SK-N-SH (cell line): ENCODE results near the gene CXCL16. TPM values are rescaled to one million over a fixed set of nuclear protein-coding genes. Genes with fewer than 3 reads are reported as not detected.

Experiments
- polyA plus RNA-seq, 3 experiments: library from polyadenylated mRNA; depleted of rRNA; stranded (reverse); fragments of >200 nt; gene quantifications; 2 replicates each; pipeline ENCODE4 v1.2.3, GENCODE V29; 2012

The CXCL16 gene
- polyA plus RNA-seq, 1 of the 3 experiments (the other 2 are of a cell fraction): 4.3 TPM

Other genes with a start within 250 kb of the CXCL16 start
- 0.08 TPM in 1 of 2 replicates, not detected in the other for gene SPNS2, start 241.0 kb downstream of the CXCL16 start, polyA plus RNA-seq (2012; rRNA removed)
- 74.7 and 93.0 TPM in 2 replicates for gene MYBBP1A, start 184.5 kb downstream of the CXCL16 start, polyA plus RNA-seq (2012; rRNA removed)
- gene GGT6, start 179.4 kb downstream of the CXCL16 start, polyA plus RNA-seq (2012; rRNA removed): not detected in 2 replicates
- not detected in 2 replicates for gene SMTNL2, start 155.4 kb downstream of the CXCL16 start, polyA plus RNA-seq (2012; rRNA removed)
- not detected in 2 replicates for gene ALOX15, start 98.2 kb downstream of the CXCL16 start, polyA plus RNA-seq (2012; rRNA removed)
- 12.2 and 21.8 TPM in 2 replicates for gene PELP1, start 35.8 kb downstream of the CXCL16 start, polyA plus RNA-seq (2012; rRNA removed)
- gene ARRB2, start 29.3 kb downstream of the CXCL16 start, polyA plus RNA-seq (2012; rRNA removed): 17.3 and 24.6 TPM in 2 replicates
- gene MED11, start 8.5 kb downstream of the CXCL16 start, polyA plus RNA-seq (2012; rRNA removed): 51.0 and 54.4 TPM in 2 replicates
- gene ZMYND15, start 95 bp downstream of the CXCL16 start, polyA plus RNA-seq (2012; rRNA removed): 0.06 and 0.08 TPM in 2 replicates
- gene TM4SF5, start 32.0 kb upstream of the CXCL16 start, polyA plus RNA-seq (2012; rRNA removed): not detected in 2 replicates
- gene VMO1, start 46.4 kb upstream of the CXCL16 start, polyA plus RNA-seq (2012; rRNA removed): 0.76 and 1.3 TPM in 2 replicates
- gene GLTPD2, start 49.0 kb upstream of the CXCL16 start, polyA plus RNA-seq (2012; rRNA removed): not detected in 2 replicates
- gene PSMB6, start 56.2 kb upstream of the CXCL16 start, polyA plus RNA-seq (2012; rRNA removed): 325 and 331 TPM in 2 replicates
- 42.5 and 49.2 TPM in 2 replicates for gene PLD2, start 67.2 kb upstream of the CXCL16 start, polyA plus RNA-seq (2012; rRNA removed)
- 53.2 and 64.7 TPM in 2 replicates for gene MINK1, start 93.4 kb upstream of the CXCL16 start, polyA plus RNA-seq (2012; rRNA removed)
- 0.44 and 0.52 TPM in 2 replicates for gene C17orf107, start 159.6 kb upstream of the CXCL16 start, polyA plus RNA-seq (2012; rRNA removed)
- gene CHRNE, start 163.2 kb upstream of the CXCL16 start, polyA plus RNA-seq (2012; rRNA removed): 0.54 and 0.71 TPM in 2 replicates
- gene GP1BA, start 192.3 kb upstream of the CXCL16 start, polyA plus RNA-seq (2012; rRNA removed): not detected in 2 replicates
- 58.5 and 82.8 TPM in 2 replicates for gene SLC25A11, start 200.1 kb upstream of the CXCL16 start, polyA plus RNA-seq (2012; rRNA removed)
- 96.5 and 115 TPM in 2 replicates for gene RNF167, start 200.3 kb upstream of the CXCL16 start, polyA plus RNA-seq (2012; rRNA removed)
- 1,627 and 2,484 TPM in 2 replicates for gene PFN1, start 208.6 kb upstream of the CXCL16 start, polyA plus RNA-seq (2012; rRNA removed)
- gene ENO3, start 211.2 kb upstream of the CXCL16 start, polyA plus RNA-seq (2012; rRNA removed): 29.2 and 32.5 TPM in 2 replicates
- gene SPAG7, start 227.9 kb upstream of the CXCL16 start, polyA plus RNA-seq (2012; rRNA removed): 122 and 133 TPM in 2 replicates
- 18.4 and 27.0 TPM in 2 replicates for gene CAMTA2, start 247.7 kb upstream of the CXCL16 start, polyA plus RNA-seq (2012; rRNA removed)